ENCODE measurements around the gene MTG2.

Gene MTG2

GRCh38 chr20:62222972-62223371 lies 40.1 kb downstream of the MTG2 start:
- no peak for DNase-seq

GRCh38 chr20:62223571-62223970 lies 40.7 kb downstream of the MTG2 start:
- no peak for DNase-seq

DNA sequence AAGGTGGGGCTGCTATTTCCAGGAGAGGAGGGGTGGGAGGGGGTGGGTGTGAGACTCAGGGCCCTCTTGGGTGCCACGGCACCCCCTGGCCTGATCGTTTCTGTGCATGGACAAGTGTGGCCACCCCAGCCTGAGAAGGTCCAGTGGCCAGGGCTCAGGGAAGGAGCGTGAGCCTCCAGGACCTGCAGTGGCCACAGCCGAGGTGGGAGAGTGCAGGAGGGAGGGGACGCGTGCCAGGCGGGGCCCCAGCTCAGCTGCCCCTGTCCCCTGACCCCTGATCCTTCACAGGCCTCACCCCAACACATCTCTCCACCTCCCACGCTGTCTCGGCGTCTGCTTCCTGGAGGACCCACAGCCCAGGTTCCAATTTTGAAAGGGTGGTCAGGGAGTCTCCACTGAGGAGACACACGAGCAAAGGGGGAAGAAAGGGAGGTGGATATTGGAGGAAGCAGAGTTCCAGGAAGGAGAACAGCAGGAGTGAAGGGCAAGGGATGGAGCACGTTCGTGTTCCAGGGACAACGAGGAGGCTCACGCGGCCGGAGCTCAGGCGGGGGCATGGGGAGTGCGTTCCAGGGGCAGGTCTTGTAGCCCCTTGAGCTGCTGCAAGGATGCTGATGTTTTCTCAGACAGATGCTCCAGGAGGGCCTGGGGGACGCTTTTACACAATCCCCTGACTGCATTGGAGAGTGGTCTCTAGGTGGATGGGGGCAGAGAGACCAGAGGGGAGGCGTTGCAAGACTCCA lies 41.5 kb downstream of the MTG2 start:
- no peak for DNase-seq

- DNase-seq, result no peak
Observed at GRCh38 chr20:62225026-62225425, 42.2 kb downstream of the MTG2 start.

DNA sequence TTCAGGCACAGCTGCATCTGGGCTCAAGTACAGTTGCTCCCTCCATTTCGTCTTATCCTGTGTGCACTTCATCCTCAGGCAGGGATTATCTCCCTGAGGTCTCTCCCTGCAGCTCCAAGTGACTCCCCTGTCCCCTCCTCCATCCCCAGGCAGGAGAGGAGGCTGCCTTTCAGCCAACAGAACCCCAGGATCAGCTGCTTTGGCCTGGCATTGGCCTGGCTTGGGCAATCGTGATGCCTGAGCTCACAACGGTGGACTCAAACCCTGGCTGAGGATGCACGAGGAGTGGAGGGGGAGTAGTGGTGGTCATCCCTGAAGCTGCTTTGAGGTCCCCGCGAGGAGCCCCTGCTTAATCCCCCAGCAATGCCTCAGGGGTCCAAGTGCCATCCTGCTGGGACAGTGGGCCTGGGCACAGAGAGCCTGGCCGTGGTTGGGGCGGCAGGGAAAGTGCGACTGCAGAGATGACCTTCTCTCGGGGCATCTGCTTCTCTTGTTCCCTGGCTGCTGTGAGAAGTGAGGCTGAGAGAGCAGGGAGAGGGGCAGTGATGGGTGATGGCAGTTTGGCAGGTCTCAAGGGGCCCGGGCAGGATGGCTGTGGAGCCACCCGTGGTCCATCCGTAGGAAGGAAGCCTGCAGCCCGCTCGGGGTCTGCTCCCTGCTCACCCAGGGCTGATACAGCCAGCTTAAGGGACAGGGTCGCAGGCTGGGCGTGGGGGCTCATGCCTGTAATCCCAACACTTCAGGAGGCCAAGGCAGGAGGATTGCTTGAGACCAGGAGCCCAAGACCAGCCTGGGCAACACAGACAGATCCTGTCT lies 43.2 kb downstream of the MTG2 start:
- DNase-seq, result no peak

- DNase-seq, result no peak
Observed at GRCh38 chr20:62226707-62227590, 44.1 kb downstream of the MTG2 start.

- DNase-seq, result no peak
Observed at GRCh38 chr20:62227591-62227976, 44.8 kb downstream of the MTG2 start.

DNA sequence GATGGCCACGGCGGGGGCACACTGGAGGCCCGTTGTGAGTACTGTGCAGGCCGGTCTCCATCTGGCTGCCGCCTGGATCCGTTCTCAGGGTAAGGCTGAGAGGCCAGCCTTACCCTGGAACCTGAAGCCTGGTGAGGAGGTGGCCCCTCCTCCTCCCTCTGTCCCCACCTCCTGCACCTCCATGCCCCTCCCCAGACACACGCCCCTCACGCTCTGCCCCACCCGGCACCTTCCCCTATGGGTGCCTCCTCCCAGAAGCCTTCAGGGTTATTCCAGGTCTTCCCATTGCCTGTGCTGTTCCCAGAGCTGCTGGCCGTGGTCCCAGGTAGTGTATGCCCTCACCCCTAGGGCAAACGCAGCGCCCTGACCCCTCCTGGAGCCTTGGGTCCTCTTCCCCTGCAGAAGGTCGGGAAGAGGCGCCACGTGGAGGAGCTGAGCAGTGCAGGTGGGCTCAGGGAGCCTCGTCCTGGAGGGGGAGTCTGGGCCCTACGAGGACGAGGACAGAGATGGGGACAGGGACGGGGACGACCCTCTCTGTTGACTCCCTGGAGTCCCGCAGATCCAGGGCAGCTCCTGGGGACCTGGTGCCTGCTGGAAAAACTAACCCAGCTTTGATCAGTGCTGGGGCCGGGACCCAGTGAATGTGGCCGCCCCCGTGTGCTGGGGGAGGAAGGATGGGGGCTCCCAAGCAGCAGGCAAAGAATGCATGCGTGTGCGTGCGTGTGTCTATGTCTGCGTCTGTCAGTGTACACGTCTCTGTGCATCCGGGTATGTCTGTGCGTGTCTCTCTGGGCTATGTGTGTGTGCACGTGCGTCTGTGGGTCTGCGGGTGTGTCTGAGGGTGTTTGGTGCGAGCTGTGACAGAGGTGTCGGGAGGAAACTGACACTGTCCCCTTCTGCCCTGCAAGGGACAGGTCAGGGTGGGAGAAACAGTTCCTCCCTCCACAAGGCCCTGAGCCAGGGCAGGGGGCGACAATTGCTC lies 45.4 kb downstream of the MTG2 start:
- DNase-seq, result no peak

DNA sequence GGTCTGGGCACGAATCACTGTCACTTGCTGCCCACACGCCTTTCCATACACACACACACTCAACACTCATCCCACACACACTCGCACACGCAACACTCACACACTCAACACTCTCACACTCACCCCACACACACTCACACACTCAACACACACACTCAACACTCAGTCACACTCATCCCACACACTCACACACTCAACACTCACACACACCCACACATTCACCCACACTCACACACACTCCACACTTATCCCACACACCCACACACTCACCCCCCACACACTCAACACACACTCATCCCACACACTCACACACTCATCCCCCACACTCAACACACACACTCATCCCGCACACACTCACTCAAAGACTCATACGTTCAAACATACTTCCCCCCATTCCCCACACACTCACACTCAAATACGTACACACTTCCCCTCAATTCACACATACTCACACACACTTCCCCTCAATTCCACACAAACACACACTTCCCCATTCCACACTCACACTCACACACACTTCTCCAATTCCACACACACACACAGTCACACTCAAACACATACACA lies 46.2 kb downstream of the MTG2 start:
- DNase-seq, result no peak

GRCh38 chr20:62229667-62230066 lies 46.8 kb downstream of the MTG2 start:
- DNase-seq, result no peak

DNA sequence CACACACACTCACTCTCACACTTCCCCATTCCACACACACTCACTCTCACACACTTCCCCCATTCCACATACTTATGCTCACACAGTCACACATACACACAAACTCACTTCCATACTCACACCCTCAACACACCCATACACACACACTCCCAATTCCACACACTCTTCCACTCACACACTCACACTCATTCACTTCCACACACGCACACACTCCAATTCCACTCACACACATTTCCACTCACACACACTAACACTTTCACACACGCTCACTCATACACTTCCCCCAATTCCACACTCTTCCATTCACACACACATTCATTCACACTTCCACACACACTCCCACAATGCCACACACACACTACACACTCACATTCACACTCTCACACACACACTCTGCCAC lies 47.4 kb downstream of the MTG2 start:
- no peak for DNase-seq

- DNase-seq, result no peak
Observed at GRCh38 chr20:62230696-62231095, 47.9 kb downstream of the MTG2 start.

DNA sequence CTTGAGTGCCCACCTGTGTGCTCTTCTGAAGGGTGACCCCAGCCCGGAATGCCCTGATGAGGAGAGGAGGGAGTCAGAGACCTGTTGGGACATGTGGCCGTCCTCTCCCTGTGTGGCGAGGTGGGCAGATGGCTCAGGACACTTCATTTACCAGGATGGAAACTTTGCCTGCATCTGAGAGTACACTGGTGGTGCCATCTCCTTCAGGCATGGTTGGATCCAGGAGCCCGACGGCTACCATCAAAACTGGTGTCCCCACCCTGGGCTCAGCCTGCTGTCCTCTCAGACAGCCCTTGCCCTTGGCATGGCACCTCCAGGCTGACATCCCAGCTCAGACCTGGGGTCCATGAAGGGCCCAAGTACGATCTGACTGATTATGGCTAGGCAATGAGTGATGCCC lies 48.5 kb downstream of the MTG2 start:
- DNase-seq, result no peak

- DNase-seq, result no peak
Observed at GRCh38 chr20:62232194-62232593, 49.4 kb downstream of the MTG2 start.

DNA sequence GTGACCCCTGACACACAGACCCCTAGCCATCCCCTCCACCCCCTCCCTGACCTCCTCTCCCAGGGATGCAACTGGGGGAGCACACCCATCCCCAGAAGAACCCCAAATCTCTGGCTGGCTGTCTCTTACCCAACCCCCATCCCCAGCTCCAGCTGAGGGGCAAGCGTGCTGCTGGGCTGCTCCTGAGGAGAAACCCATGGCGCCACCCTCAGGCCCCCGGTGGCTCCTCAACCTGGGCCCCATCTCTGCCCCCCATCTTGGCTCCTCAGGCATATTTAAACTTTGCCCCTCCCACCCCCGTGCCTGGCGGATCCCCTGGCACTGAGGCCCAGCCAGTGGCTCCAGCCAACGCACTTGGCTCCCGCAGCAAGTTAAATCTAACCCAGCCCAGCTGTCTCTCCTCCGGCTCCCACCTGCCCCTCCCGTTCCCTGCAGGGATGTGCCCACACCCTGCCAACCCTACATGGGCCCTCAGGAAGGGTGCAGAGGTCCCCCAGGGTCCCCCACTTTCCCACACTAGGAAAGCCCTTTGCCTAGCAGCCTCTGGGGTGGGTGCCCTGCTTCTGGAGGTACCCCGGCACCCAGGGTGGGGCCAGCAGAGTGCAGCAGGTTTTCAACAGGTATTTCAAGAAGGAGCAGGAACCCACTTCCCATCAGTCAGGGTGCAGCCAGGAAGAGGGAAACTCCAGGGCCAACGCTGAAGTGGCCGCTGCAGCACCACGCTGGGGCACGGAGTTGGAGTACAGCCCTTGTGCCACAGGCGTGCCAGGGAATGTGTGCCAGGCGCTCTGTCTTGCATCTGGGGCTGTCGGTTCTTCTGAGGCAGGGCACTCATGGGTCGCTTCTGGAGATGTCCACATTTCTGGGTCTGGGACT lies 50.2 kb downstream of the MTG2 start:
- DNase-seq, result no peak

GRCh38 chr20:62233684-62234083 lies 50.9 kb downstream of the MTG2 start:
- no peak for DNase-seq

DNA sequence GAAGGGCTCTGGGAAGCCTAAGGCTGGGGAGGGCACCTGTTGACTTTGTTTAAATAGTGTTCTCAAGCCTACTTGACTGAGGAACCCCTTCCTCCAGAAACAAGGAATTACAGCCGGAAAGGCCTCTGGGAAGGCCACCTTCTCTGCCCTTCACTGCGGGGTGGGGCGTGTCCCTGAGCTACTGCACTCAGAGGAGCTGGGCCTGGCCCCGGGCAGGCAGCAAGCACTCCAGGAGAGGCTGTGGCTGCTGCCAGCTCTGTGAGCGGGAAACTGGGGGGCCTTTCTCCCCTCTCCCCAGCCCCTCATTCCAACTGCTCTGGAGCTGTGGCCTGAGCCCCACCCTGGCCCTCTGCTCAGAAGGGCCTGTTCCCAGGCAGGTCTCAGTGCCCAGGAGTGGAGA lies 51.5 kb downstream of the MTG2 start:
- DNase-seq, result no peak

DNA sequence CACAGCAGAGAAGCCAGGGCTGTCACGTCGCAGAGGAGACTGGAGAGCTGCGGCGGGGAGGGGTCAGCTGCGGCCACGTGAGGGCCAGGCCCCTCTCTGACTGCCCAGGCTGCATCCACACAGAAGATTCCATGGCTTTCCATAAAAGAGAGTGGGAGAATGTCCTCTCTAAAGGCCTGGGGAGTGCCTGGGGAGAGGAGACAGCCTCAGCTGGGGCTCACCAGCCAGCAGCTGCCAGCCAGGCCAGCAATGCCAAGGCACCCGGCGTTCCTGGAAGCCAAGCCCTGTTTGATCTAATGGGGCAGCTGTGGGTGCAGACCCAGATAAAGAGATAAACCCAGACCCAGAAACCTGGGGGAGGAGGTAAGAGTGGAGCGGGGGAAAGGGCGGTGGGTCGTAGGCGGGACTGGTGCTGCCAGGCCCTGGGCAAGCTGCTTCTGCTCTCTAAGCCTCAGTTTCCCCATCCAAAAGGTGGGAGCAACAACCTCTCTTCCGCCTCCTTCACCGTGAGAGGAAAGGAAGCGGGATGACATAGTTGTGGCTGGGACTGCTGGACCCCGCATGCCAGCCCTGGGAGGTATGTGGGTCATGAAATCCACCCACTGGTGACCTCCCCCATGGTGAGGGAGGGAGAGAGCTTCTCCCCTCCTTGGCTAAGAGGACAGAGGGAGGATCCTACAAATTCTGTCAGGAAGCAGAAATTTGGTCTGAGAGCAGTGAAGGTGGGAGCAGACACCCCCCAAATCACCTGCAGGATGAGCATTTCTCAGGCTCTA lies 52.4 kb downstream of the MTG2 start:
- no peak for DNase-seq

- no peak for DNase-seq
Observed at GRCh38 chr20:62235777-62236157, 52.9 kb downstream of the MTG2 start.

- DNase-seq, result no peak
Observed at GRCh38 chr20:62236200-62236599, 53.4 kb downstream of the MTG2 start.
